Fibroblast of lung (primary cell): ENCODE results near the gene ZNF800. TPM values are rescaled to one million over a fixed set of nuclear protein-coding genes. Genes with fewer than 3 reads are reported as not detected.

Source experiments
- DNase-seq, 2 donors: peaks; one replicate each; pipeline versions ENCODE4 v3.0.0 to v3.0.0-alpha.2; 2010; ENCODE audit warnings: low read depth in 2 of 2
- H2AFZ ChIP-seq: 2 replicates; pipeline ENCODE4 v1.5.1; 2012; ENCODE audit warnings: low read length, control low read depth, inconsistent platforms
- H3K27ac ChIP-seq: 2 replicates; pipeline ENCODE4 v1.5.1; 2011; ENCODE audit warnings: low read length, control low read depth; ENCODE audit not compliant: insufficient read depth
- H3K27me3 ChIP-seq: 2 replicates; pipeline ENCODE4 v1.5.1; 2011; ENCODE audit warnings: mild to moderate bottlenecking, low read length; ENCODE audit not compliant: control insufficient read depth, insufficient read depth
- H3K36me3 ChIP-seq: 2 replicates; pipeline ENCODE4 v1.5.1; 2011; ENCODE audit warnings: low read length; ENCODE audit not compliant: control insufficient read depth, insufficient read depth
- H3K4me1 ChIP-seq: 2 replicates; pipeline ENCODE4 v1.5.1; 2011; ENCODE audit warnings: low read length; ENCODE audit not compliant: control insufficient read depth, insufficient read depth; ENCODE audit errors: extremely low read depth
- H3K4me2 ChIP-seq: 2 replicates; pipeline ENCODE4 v1.5.1; 2011; ENCODE audit warnings: low read length, control low read depth; ENCODE audit not compliant: insufficient read depth; ENCODE audit errors: extremely low read depth
- H3K4me3 ChIP-seq, 4 experiments: fragments of 200-600 bp in 1 of 4; sonication (generic) in 1 of 4; replicated peaks in 1 of 4; 2 replicates each; pipeline ENCODE4 v1.5.1; 2011 to 2016; ENCODE audit warnings: low read length in 4 of 4, low read depth in 3 of 4, mild to moderate bottlenecking in 3 of 4, control low read depth in 2 of 4, inconsistent platforms in 1 of 4, mixed read lengths in 1 of 4; ENCODE audit not compliant: insufficient read depth in 1 of 4; ENCODE audit errors: control extremely low read depth in 1 of 4
- H3K79me2 ChIP-seq: 2 replicates; pipeline ENCODE4 v1.5.1; 2012; ENCODE audit warnings: mild to moderate bottlenecking, low read length, inconsistent platforms; ENCODE audit not compliant: control insufficient read depth, insufficient read depth
- H3K9ac ChIP-seq: 2 replicates; pipeline ENCODE4 v1.5.1; 2011; ENCODE audit warnings: mild to moderate bottlenecking, low read length, control low read depth; ENCODE audit not compliant: insufficient read depth
- H3K9me3 ChIP-seq: 2 replicates; pipeline ENCODE4 v1.5.1; 2012; ENCODE audit warnings: low read depth, low read length; ENCODE audit not compliant: control insufficient read depth, insufficient read depth
- H4K20me1 ChIP-seq: 2 replicates; pipeline ENCODE4 v1.5.1; 2011; ENCODE audit warnings: low read length; ENCODE audit not compliant: control insufficient read depth, insufficient read depth; ENCODE audit errors: extremely low read depth
- CTCF ChIP-seq, 2 donors: IDR thresholded peaks in 1 of 2; conservative IDR thresholded peaks in 1 of 2; 1 replicate in 1 of 2; 2 replicates in 1 of 2; pipeline ENCODE4 v1.5.1; 2011 to 2012; ENCODE audit warnings: low read length in 2 of 2, control low read depth in 1 of 2, inconsistent platforms in 1 of 2, low read depth in 1 of 2, mild to moderate bottlenecking in 1 of 2
- EZH2 ChIP-seq: IDR thresholded peaks from 2 replicates; pipeline ENCODE4 v1.5.1; 2012; ENCODE audit warnings: low read length, control low read depth, mild to moderate bottlenecking; ENCODE audit errors: missing control alignments
- polyA plus RNA-seq, 2 donors: library from polyadenylated mRNA; depleted of rRNA in 1 of 2; stranded (reverse) in 1 of 2; unstranded in 1 of 2; fragments of >200 nt; gene quantifications; 2 replicates each; pipeline ENCODE4 v1.2.1, GENCODE V29; 2011 to 2012; ENCODE audit warnings: missing spikeins in 1 of 2
- total RNA-seq: library from RNA; depleted of rRNA; stranded (reverse); fragments of >200 nt; gene quantifications from 2 replicates; pipeline ENCODE4 v1.2.1, GENCODE V29; 2014

The ZNF800 gene
- total and polyA plus RNA-seq, 2 donors (not counting 1 experiment from before 2014, with no cell fraction given), result 12.4 to 16.6 TPM

GRCh38 chr7:127390186-127390816 lies 2.2 kb downstream of the ZNF800 start:
- TF ChIP-seq CTCF (conservative IDR thresholded peaks at IDR 0.05 in 1 of 2, IDR thresholded peaks at IDR 0.05 in 1 of 2; ENCODE audit: low read depth in 1 of 2, low read length in 2 of 2), result no peak
- TF ChIP-seq EZH2, result no peak
- Histone ChIP-seq H3K4me1 (peaks cover 2% of the 10 kb centered on the region), H3K27ac (no peak overlapping the region), H3K9ac (no peak overlapping the region), H3K27me3 (no peaks in the 10 kb centered on the region), H4K20me1 (no peaks in the 10 kb centered on the region), H3K4me2 (peak overlapping the region; percentile 73), H3K36me3 (no peaks in the 10 kb centered on the region), H3K4me3 (peak overlapping the region in 2 of 4 experiments; percentile 18 to 94), H3K79me2 (peaks cover 56% of the 10 kb centered on the region), H2AFZ (no peak overlapping the region), H3K9me3 (no peaks in the 10 kb centered on the region)
- DNase-seq, result no peak

- Histone ChIP-seq H3K9me3 (no peaks in the 10 kb centered on the region), H3K27ac (no peak overlapping the region), H2AFZ (no peak overlapping the region), H3K79me2 (peaks cover 59% of the 10 kb centered on the region), H3K4me3 (no peak overlapping the region), H3K4me1 (peaks cover 2% of the 10 kb centered on the region), H3K27me3 (no peaks in the 10 kb centered on the region), H3K9ac (no peak overlapping the region), H4K20me1 (no peaks in the 10 kb centered on the region), H3K36me3 (no peaks in the 10 kb centered on the region), H3K4me2 (no peak overlapping the region)
- no peak for TF ChIP-seq CTCF (conservative IDR thresholded peaks at IDR 0.05 in 1 of 2, IDR thresholded peaks at IDR 0.05 in 1 of 2; ENCODE audit: low read depth in 1 of 2, low read length in 2 of 2)
- no peak for TF ChIP-seq EZH2
- DNase-seq, result no peak
Measured at GRCh38 chr7:127389321-127389720, 3.2 kb downstream of the ZNF800 start.

GRCh38 chr7:127387974-127388373 lies 4.5 kb downstream of the ZNF800 start:
- Histone ChIP-seq H4K20me1 (no peaks in the 10 kb centered on the region), H2AFZ (no peak overlapping the region), H3K9me3 (no peaks in the 10 kb centered on the region), H3K4me3 (no peak overlapping the region), H3K27me3 (no peaks in the 10 kb centered on the region), H3K79me2 (peaks cover 66% of the 10 kb centered on the region), H3K4me2 (no peak overlapping the region), H3K36me3 (no peaks in the 10 kb centered on the region), H3K27ac (no peak overlapping the region), H3K9ac (no peak overlapping the region), H3K4me1 (peaks cover 2% of the 10 kb centered on the region)
- DNase-seq, result peak in 1 of 2 donors; percentile 23
- TF ChIP-seq EZH2 (no peak), CTCF (conservative IDR thresholded peaks at IDR 0.05 in 1 of 2, IDR thresholded peaks at IDR 0.05 in 1 of 2; ENCODE audit: low read depth in 1 of 2, low read length in 2 of 2) (no peak)
